PC-3 (cell line): Measurements from ENCODE around the gene TBXAS1.

Experiments used
- CTCF ChIP-seq: fragments of 300-600 bp; sonication (generic); conservative IDR thresholded peaks from 2 replicates; pipeline ENCODE4 v1.5.1; 2017; ENCODE audit warnings: antibody characterized with exemption, low read depth, mild to moderate bottlenecking, low read length
- EZH2 ChIP-seq: fragments of 300-600 bp; sonication (generic); IDR thresholded peaks from one replicate; pipeline ENCODE4 v1.6.1; 2017; ENCODE audit warnings: antibody characterized with exemption, mild to moderate bottlenecking, low read length; ENCODE audit not compliant: unreplicated experiment
- EZH2phosphoT487 ChIP-seq: fragments of 300-600 bp; sonication (generic); IDR thresholded peaks from 2 replicates; pipeline ENCODE4 v1.6.1; 2018; ENCODE audit warnings: mild to moderate bottlenecking, antibody characterized with exemption, low read length, borderline replicate concordance

GRCh38 chr7:139848274-139848673 is 19.2 kb downstream of the TBXAS1 start:
- TF ChIP-seq CTCF (no peak), EZH2phosphoT487 (no peak), EZH2 (no peak)
